Mesothelial cell of epicardium (in vitro differentiated cells): ENCODE results near the gene TLR6. TPM values are rescaled to one million over a fixed set of nuclear protein-coding genes. Genes with fewer than 3 reads are reported as not detected.

Source experiments
- DNase-seq, 2 experiments: peaks; one replicate each; pipeline ENCODE4 v3.0.0; 2021; ENCODE audit warnings: low spot score in 2 of 2; ENCODE audit not compliant: unreplicated experiment in 2 of 2
- H3K27ac Mint-ChIP-seq: 2 replicates; pipeline ENCODE4 v1.8.0; 2021; ENCODE audit warnings: mixed read lengths
- H3K27me3 Mint-ChIP-seq: 2 replicates; pipeline ENCODE4 v1.8.0; 2021; ENCODE audit warnings: low read depth, mixed read lengths
- H3K36me3 Mint-ChIP-seq: 2 replicates; pipeline ENCODE4 v1.8.0; 2021; ENCODE audit warnings: mixed read lengths
- H3K4me1 Mint-ChIP-seq: 2 replicates; pipeline ENCODE4 v1.8.0; 2021; ENCODE audit warnings: mixed read lengths
- H3K4me3 Mint-ChIP-seq: 2 replicates; pipeline ENCODE4 v1.8.0; 2021; ENCODE audit warnings: mild to moderate bottlenecking, moderate library complexity, mixed read lengths
- H3K9me3 Mint-ChIP-seq: 2 replicates; pipeline ENCODE4 v1.8.0; 2021; ENCODE audit warnings: mixed read lengths
- CTCF ChIP-seq: fragments of 200-600 bp; sonication (generic); IDR thresholded peaks from one replicate; pipeline ENCODE4 v1.5.0; 2021; ENCODE audit warnings: antibody characterized with exemption; ENCODE audit not compliant: unreplicated experiment
- total RNA-seq: library from RNA; stranded (reverse); gene quantifications from 3 replicates; pipeline ENCODE4 v1.2.1, GENCODE V29; 2021

TLR6 gene
- total RNA-seq, 1 donor from 2014 or later = 0.98 TPM

- peaks cover 2% of the 10 kb centered on the region for H3K36me3 Mint-ChIP-seq
- H3K4me3 Mint-ChIP-seq = peak overlapping the region; percentile 71
- peaks cover 28% of the 10 kb centered on the region for H3K4me1 Mint-ChIP-seq
- DNase-seq = no peak
- peak overlapping the region; percentile 93 for H3K27ac Mint-ChIP-seq
- TF ChIP-seq CTCF = no peak
- peaks cover 3% of the 10 kb centered on the region for H3K27me3 Mint-ChIP-seq
- no peaks in the 10 kb centered on the region for H3K9me3 Mint-ChIP-seq
Measured at GRCh38 chr4:38866973-38867477, 10.4 kb upstream of the TLR6 start.

- H3K27ac Mint-ChIP-seq = no peak overlapping the region
- peaks cover 26% of the 10 kb centered on the region for H3K4me1 Mint-ChIP-seq
- DNase-seq = no peak
- H3K36me3 Mint-ChIP-seq = no peaks in the 10 kb centered on the region
- H3K9me3 Mint-ChIP-seq = no peaks in the 10 kb centered on the region
- no peak for TF ChIP-seq CTCF
- peaks cover 13% of the 10 kb centered on the region for H3K27me3 Mint-ChIP-seq
- H3K4me3 Mint-ChIP-seq = no peak overlapping the region
Measured at GRCh38 chr4:38865445-38865844, 8.8 kb upstream of the TLR6 start.

- Mint-ChIP-seq H3K4me1 (peaks cover 8% of the 10 kb centered on the region), H3K27ac (no peak overlapping the region), H3K36me3 (no peaks in the 10 kb centered on the region), H3K9me3 (no peaks in the 10 kb centered on the region), H3K4me3 (no peak overlapping the region), H3K27me3 (peaks cover 13% of the 10 kb centered on the region)
- no peak for TF ChIP-seq CTCF
- no peak for DNase-seq
Measured at GRCh38 chr4:38861791-38862190, 5.2 kb upstream of the TLR6 start.

GRCh38 chr4:38860788-38861424 lies 4.3 kb upstream of the TLR6 start:
- DNase-seq = no peak
- TF ChIP-seq CTCF = peak; percentile 67
- peaks cover 17% of the 10 kb centered on the region for H3K4me1 Mint-ChIP-seq
- H3K36me3 Mint-ChIP-seq = no peaks in the 10 kb centered on the region
- peaks cover 13% of the 10 kb centered on the region for H3K27me3 Mint-ChIP-seq
- H3K4me3 Mint-ChIP-seq = no peak overlapping the region
- H3K9me3 Mint-ChIP-seq = no peaks in the 10 kb centered on the region
- no peak overlapping the region for H3K27ac Mint-ChIP-seq

- peaks cover 21% of the 10 kb centered on the region for H3K4me1 Mint-ChIP-seq
- no peak overlapping the region for H3K27ac Mint-ChIP-seq
- H3K36me3 Mint-ChIP-seq = no peaks in the 10 kb centered on the region
- DNase-seq = no peak
- no peaks in the 10 kb centered on the region for H3K9me3 Mint-ChIP-seq
- no peak for TF ChIP-seq CTCF
- peaks cover 13% of the 10 kb centered on the region for H3K27me3 Mint-ChIP-seq
- H3K4me3 Mint-ChIP-seq = no peak overlapping the region
Measured at GRCh38 chr4:38859501-38859900, 2.9 kb upstream of the TLR6 start.
